ENCODE measurements around the gene KRAS. TPM values are rescaled to one million over a fixed set of nuclear protein-coding genes. Genes with fewer than 3 reads are reported as not detected.

Gene KRAS
- total and polyA plus RNA-seq, 12 donors, result 3.4 to 14.1 (median 11.2) TPM

- Histone ChIP-seq H3K27ac (no peak overlapping the region), H3K27me3 (no peaks in the 10 kb centered on the region), H3K36me3 (peaks cover 0 to 89% (median 27%) of the 10 kb centered on the region in 9 donors), H3K4me1 (peaks cover 0 to 6% (median 0%) of the 10 kb centered on the region in 9 donors), H3K9me3 (no peaks in the 10 kb centered on the region), H3K4me3 (no peak overlapping the region)
- WGBS, 2 donors, result 86 to 91% methylated on average over 1 of the region's 1 CpG
- intact Hi-C loops (cut with DNase I), result loop anchor here in 1 of 10 donors (5.0 kb wide), 1 partner anchor 39 kb away; no protein-coding TSS in a partner anchor
- DNase-seq, result no peak
- TF ChIP-seq CTCF (IDR thresholded peaks at IDR 0.05), result no peak
- ATAC-seq, result no peak
Observed at GRCh38 chr12:25207846-25208245, 42.9 kb downstream of the KRAS start.

- DNase-seq (no peak), ATAC-seq (no peak)
- intact Hi-C loops (cut with DNase I), result loop anchor here in 1 of 10 donors (5.0 kb wide), 1 partner anchor 40 kb away; no protein-coding TSS in a partner anchor
- H3K27me3 ChIP-seq, result no peaks in the 10 kb centered on the region
- H3K4me1 ChIP-seq, result peaks cover 0 to 6% (median 0%) of the 10 kb centered on the region in 9 donors
- H3K27ac ChIP-seq, result no peak overlapping the region
- WGBS, 2 donors, result 97% methylated on average over 6 of the region's 6 CpGs
- no peak for TF ChIP-seq CTCF (IDR thresholded peaks at IDR 0.05)
- no peaks in the 10 kb centered on the region for H3K9me3 ChIP-seq
- H3K36me3 ChIP-seq, result peaks cover 0 to 86% (median 27%) of the 10 kb centered on the region in 9 donors
- no peak overlapping the region for H3K4me3 ChIP-seq
Observed at GRCh38 chr12:25207411-25207810, 43.3 kb downstream of the KRAS start.

GRCh38 chr12:25202137-25202536, 48.6 kb downstream of the KRAS start:
- DNase-seq, result no peak
- H3K4me1 ChIP-seq, result peaks cover 0 to 20% (median 0%) of the 10 kb centered on the region in 9 donors
- WGBS, 2 donors, result 75 to 91% methylated on average over 2 of the region's 2 CpGs
- TF ChIP-seq CTCF (IDR thresholded peaks at IDR 0.05), result no peak
- no peaks in the 10 kb centered on the region for H3K9me3 ChIP-seq
- ATAC-seq, result peak in 1 of 8 donors; percentile 14
- intact Hi-C loops (cut with DNase I), result no loop called here
- H3K36me3 ChIP-seq, result peaks cover 0 to 49% (median 11%) of the 10 kb centered on the region in 9 donors
- H3K27me3 ChIP-seq, result no peaks in the 10 kb centered on the region
- H3K4me3 ChIP-seq, result no peak overlapping the region
- no peak overlapping the region for H3K27ac ChIP-seq

- WGBS, 2 donors, result 88 to 96% methylated on average over 1 of the region's 1 CpG
- ATAC-seq (no peak), DNase-seq (no peak)
- H3K4me3 ChIP-seq, result no peak overlapping the region
- peaks cover 0 to 36% (median 4%) of the 10 kb centered on the region in 9 donors for H3K36me3 ChIP-seq
- intact Hi-C loops (cut with DNase I), result no loop called here
- no peaks in the 10 kb centered on the region for H3K27me3 ChIP-seq
- TF ChIP-seq CTCF (IDR thresholded peaks at IDR 0.05), result no peak
- no peaks in the 10 kb centered on the region for H3K9me3 ChIP-seq
- peaks cover 3 to 30% (median 9%) of the 10 kb centered on the region in 9 donors for H3K4me1 ChIP-seq
- peak overlapping the region in 1 of 10 donors; percentile 8 for H3K27ac ChIP-seq
Observed at GRCh38 chr12:25200703-25201102, 50.0 kb downstream of the KRAS start.

All from heart right ventricle (tissue), 16 donors.